ENCODE measurements around the gene TMEM175.

The TMEM175 gene

GRCh38 chr4:982814-983213, 50.6 kb downstream of the TMEM175 start:
- H3K4me3 ChIP-seq (replicated peaks; ENCODE audit: insufficient read depth, low read length) = no peak overlapping the region
- TF ChIP-seq SPI1 (IDR thresholded peaks at IDR 0.05; ENCODE audit: borderline replicate concordance, low read depth) (no peak), GABPA (IDR thresholded peaks at IDR 0.05; ENCODE audit: low read depth) (no peak), CTCF (IDR thresholded peaks at IDR 0.05; ENCODE audit: insufficient read depth, low read length) (no peak), REST (IDR thresholded peaks at IDR 0.05; ENCODE audit: insufficient replicate concordance, low read depth) (no peak), POLR2AphosphoS5 (IDR thresholded peaks at IDR 0.05; ENCODE audit: low read depth) (no peak)
- DNase-seq (ENCODE audit: low read depth in 1 of 2, low spot score in 1 of 2) = no peak
- no peak overlapping the region for H3K27ac ChIP-seq (replicated peaks)
- H3K27me3 ChIP-seq (ENCODE audit: insufficient read depth, poor library complexity, severe bottlenecking) = no peaks in the 10 kb centered on the region

- TF ChIP-seq POLR2AphosphoS5 (IDR thresholded peaks at IDR 0.05; ENCODE audit: low read depth) = no peak
- TF ChIP-seq REST (IDR thresholded peaks at IDR 0.05; ENCODE audit: insufficient replicate concordance, low read depth) = no peak
- no peak for TF ChIP-seq GABPA (IDR thresholded peaks at IDR 0.05; ENCODE audit: low read depth)
- no peak for TF ChIP-seq CTCF (IDR thresholded peaks at IDR 0.05; ENCODE audit: insufficient read depth, low read length)
- no peak for TF ChIP-seq SPI1 (IDR thresholded peaks at IDR 0.05; ENCODE audit: borderline replicate concordance, low read depth)
- no peak for DNase-seq (ENCODE audit: low read depth in 1 of 2, low spot score in 1 of 2)
- Histone ChIP-seq H3K27me3 (ENCODE audit: insufficient read depth, poor library complexity, severe bottlenecking) (no peaks in the 10 kb centered on the region), H3K27ac (replicated peaks) (no peak overlapping the region), H3K4me3 (replicated peaks; ENCODE audit: insufficient read depth, low read length) (no peak overlapping the region)
Observed at GRCh38 chr4:984336-985054, 52.2 kb downstream of the TMEM175 start.

GRCh38 chr4:985123-985830, 53.0 kb downstream of the TMEM175 start:
- no peak overlapping the region for H3K27ac ChIP-seq (replicated peaks)
- no peaks in the 10 kb centered on the region for H3K27me3 ChIP-seq (ENCODE audit: insufficient read depth, poor library complexity, severe bottlenecking)
- no peak for TF ChIP-seq SPI1 (IDR thresholded peaks at IDR 0.05; ENCODE audit: borderline replicate concordance, low read depth)
- H3K4me3 ChIP-seq (replicated peaks; ENCODE audit: insufficient read depth, low read length) = no peak overlapping the region
- no peak for DNase-seq (ENCODE audit: low read depth in 1 of 2, low spot score in 1 of 2)

- TF ChIP-seq GABPA (IDR thresholded peaks at IDR 0.05; ENCODE audit: low read depth) = no peak
- no peak for TF ChIP-seq CTCF (IDR thresholded peaks at IDR 0.05; ENCODE audit: insufficient read depth, low read length)
- TF ChIP-seq SPI1 (IDR thresholded peaks at IDR 0.05; ENCODE audit: borderline replicate concordance, low read depth) = no peak
- no peak for TF ChIP-seq REST (IDR thresholded peaks at IDR 0.05; ENCODE audit: insufficient replicate concordance, low read depth)
- TF ChIP-seq POLR2AphosphoS5 (IDR thresholded peaks at IDR 0.05; ENCODE audit: low read depth) = no peak
Observed at GRCh38 chr4:986428-986878, 54.2 kb downstream of the TMEM175 start.

More at GRCh38 chr4:986428-986878, 54.2 kb downstream of the TMEM175 start:
- Histone ChIP-seq H3K27ac (replicated peaks) (peak overlapping the region; percentile 39), H3K4me3 (replicated peaks; ENCODE audit: insufficient read depth, low read length) (peak overlapping the region; percentile 48), H3K27me3 (ENCODE audit: insufficient read depth, poor library complexity, severe bottlenecking) (no peaks in the 10 kb centered on the region)
- DNase-seq (ENCODE audit: low read depth in 1 of 2, low spot score in 1 of 2) = no peak

All from HL-60 (cell line).